MG63 (cell line): ENCODE results near the gene ABCB4. TPM values are rescaled to one million over a fixed set of nuclear protein-coding genes. Genes with fewer than 3 reads are reported as not detected.
"Not testable (repeated sequence)": the region's sequence is repeated elsewhere in the genome, so short reads cannot be mapped to it uniquely, and the experiment has no call there.

Experiments used
- DNase-seq: peaks from one replicate; pipeline ENCODE4 v3.0.0-alpha.2; 2020
- H3K27me3 ChIP-seq: fragments of 250-450 bp; sonication (Bioruptor Pico); 2 replicates; pipeline ENCODE4 v1.5.1; 2020; ENCODE audit warnings: mild to moderate bottlenecking, moderate library complexity
- H3K36me3 ChIP-seq: fragments of 250-450 bp; sonication (Bioruptor Pico); 2 replicates; pipeline ENCODE4 v1.5.1; 2020; ENCODE audit warnings: mild to moderate bottlenecking, moderate library complexity
- H3K4me3 ChIP-seq: fragments of 250-450 bp; sonication (Bioruptor Pico); 2 replicates; pipeline ENCODE4 v1.5.1; 2020; ENCODE audit warnings: mild to moderate bottlenecking, moderate library complexity
- H3K9me3 ChIP-seq: fragments of 250-450 bp; sonication (Bioruptor Pico); 2 replicates; pipeline ENCODE4 v1.5.1; 2020; ENCODE audit warnings: mild to moderate bottlenecking, moderate library complexity
- total RNA-seq: library from RNA; depleted of rRNA; stranded (reverse); fragments of >200 nt; shearing (Covaris generic); gene quantifications from 2 replicates; pipeline ENCODE4 v1.2.3, GENCODE V29; 2014; ENCODE audit warnings: low replicate concordance

ABCB4 gene
- total RNA-seq, 1 experiment from 2014 or later = 0.99 TPM

DNA sequence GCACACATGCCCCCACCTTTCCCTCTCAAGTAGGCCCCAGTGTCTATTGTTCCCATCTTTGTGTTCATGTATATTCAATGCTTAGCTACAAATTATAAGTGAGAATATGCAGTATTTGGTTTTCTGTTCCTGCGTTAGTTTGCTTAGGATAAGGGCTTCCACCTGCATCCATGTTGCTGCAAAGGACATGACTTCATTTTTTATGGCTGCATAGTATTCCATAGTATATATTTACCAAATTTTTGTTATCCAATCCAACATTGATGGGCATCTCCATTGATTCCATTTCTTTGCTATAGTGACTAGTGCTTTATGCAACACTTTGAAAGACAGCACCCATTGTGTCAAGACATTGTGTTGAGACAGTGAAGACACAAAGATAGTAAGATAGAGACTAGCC is 19.0 kb upstream of the ABCB4 start:
- Histone ChIP-seq H3K36me3 (no peaks in the 10 kb centered on the region), H3K27me3 (no peaks in the 10 kb centered on the region), H3K4me3 (no peak overlapping the region), H3K9me3 (no peaks in the 10 kb centered on the region)
- DNase-seq = no peak

DNA sequence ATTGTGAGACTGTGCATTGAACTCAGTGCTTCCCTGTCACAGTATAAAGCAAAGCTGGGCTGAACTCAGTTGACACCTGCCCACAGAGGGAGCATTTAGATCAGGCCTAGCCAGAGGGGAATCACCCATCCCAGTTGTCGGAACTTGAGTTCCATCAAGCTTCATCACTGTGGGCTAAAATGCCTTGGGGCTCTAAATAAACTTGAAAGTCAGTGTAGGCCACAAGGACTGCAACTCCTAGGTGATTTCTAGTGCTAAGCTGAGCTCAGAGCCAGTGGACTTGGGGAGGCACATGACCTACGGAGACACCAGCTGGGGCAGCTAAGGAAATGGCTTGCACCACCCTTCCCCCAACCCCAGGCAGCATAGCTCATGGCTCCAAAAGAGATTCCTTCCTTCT is 7.7 kb upstream of the ABCB4 start:
- Histone ChIP-seq H3K9me3 (no peaks in the 10 kb centered on the region), H3K27me3 (no peaks in the 10 kb centered on the region), H3K36me3 (no peaks in the 10 kb centered on the region), H3K4me3 (no peak overlapping the region)
- no peak for DNase-seq

DNA sequence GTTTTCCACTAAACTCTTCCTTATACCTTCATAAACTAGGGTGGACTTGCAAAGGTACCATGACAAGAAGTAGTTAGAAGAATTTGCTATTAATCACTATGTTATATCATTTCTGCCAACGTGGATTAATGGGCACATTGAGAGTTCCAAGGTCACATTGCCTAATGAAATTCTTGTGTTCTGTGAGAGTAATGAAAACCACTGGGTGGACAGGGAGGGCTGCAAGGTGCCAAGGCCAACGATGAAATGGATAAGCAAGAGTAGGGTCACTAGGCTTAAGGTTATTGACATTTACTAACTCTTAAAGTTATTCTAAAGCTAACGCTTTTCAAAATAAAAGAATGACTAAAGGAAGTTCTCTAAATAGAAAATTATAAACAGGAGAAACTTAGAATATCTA is 6.6 kb upstream of the ABCB4 start:
- Histone ChIP-seq H3K27me3 (no peaks in the 10 kb centered on the region), H3K9me3 (no peaks in the 10 kb centered on the region), H3K4me3 (no peak overlapping the region), H3K36me3 (no peaks in the 10 kb centered on the region)
- no peak for DNase-seq

DNA sequence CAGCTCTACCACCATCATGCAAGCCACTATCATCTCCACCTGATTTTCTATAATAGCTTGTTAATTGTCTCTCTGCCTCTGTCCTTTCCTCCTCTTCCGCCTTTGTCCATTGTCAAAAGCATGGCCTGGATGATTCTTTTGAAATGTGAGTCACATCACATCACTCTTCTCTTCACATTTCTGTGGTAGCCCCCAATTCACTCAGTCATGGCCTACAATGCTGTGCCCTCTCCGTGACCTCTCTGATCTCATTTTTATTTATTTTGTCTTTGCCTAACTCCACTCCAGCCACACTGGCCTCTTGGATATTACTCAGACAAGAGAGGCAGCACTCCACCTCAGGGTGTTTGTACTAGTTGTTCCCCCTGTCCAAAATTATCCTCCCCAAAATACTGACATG is 4.9 kb upstream of the ABCB4 start:
- no peak for DNase-seq
- Histone ChIP-seq H3K36me3 (no peaks in the 10 kb centered on the region), H3K27me3 (no peaks in the 10 kb centered on the region), H3K9me3 (no peaks in the 10 kb centered on the region), H3K4me3 (no peak overlapping the region)

DNA sequence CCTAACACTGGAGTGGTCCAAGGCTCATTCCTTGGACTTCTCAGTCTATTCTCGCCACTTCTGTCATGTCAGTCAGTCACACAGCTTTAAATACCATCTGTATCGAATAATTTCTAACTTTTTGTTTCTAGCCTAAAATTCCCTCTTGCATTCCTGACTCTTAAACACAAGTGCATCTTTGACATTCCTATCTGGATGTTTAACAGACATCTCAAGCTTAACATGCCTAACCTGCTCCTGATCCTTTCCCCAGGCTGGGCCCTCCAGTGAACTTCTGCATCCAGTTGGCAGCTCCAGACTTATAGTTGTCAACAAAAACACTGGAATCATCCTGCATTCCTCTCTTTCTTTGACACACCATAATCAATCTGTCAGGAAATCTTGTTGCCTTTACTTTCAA is 4.5 kb upstream of the ABCB4 start:
- Histone ChIP-seq H3K27me3 (no peaks in the 10 kb centered on the region), H3K36me3 (no peaks in the 10 kb centered on the region), H3K4me3 (no peak overlapping the region), H3K9me3 (no peaks in the 10 kb centered on the region)
- no peak for DNase-seq

DNA sequence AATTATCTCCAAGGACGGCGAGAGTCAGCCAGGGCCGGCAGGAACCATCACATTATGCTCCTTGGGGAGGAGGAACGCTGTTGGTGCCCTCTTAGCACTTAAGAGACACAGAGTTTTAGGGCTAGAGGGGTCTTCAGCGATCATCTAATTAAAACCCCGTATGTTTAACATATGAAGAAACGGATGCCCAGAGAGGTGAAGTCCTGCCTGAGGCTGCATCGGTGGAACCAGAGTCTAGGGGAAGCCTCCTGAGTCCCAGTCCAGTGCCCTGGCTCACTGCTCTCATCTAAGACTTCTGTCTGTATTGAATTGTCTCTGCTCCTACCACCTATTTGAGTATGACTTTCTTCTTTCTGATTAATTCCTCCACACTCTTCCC is 688 bp upstream of the ABCB4 start:
- no peaks in the 10 kb centered on the region for H3K9me3 ChIP-seq
- H3K4me3 ChIP-seq = no peak overlapping the region
- H3K27me3 ChIP-seq = no peaks in the 10 kb centered on the region
- no peak for DNase-seq
- no peaks in the 10 kb centered on the region for H3K36me3 ChIP-seq

DNA sequence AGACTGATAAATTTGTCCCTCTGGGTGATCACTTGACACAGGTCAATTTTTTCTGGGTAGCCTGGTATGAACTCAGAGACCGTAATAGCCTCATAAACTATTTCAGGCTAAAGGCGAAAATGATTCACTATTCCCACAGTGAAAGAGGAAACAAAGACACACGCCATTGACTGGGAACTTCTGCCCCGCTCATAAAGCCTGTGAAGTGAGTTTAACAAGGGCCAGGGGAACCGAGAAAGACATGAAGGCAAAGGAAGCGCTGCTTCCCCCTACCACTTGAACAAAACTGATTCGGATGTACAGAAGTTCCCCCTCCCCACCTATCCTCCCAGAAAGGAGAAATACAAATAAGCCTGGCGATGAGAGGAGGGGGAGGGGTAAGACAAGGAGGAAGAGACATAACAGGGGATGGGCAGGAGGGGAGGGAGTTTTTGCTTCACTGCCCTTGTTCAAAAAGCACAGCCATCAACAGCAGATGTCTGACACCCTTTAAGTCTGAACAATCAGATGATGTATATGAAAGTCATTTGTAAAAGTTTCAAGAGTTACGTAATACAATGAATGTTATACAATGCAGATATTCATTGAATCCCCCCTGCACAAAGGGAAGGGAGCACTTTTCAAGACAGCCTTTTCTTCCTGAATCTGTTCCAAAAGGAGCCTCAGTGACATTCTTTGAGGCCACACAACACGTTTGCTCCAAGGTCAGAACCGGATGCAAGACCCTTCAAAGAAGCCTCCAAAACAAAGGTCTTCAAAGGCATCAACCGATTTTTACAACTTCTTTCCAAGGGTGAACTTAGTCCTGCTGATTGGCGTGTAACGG is 734 bp downstream of the ABCB4 start:
- Histone ChIP-seq H3K27me3 (no peaks in the 10 kb centered on the region), H3K9me3 (no peaks in the 10 kb centered on the region), H3K4me3 (peak overlapping the region; percentile 46), H3K36me3 (no peaks in the 10 kb centered on the region)
- DNase-seq = no peak

DNA sequence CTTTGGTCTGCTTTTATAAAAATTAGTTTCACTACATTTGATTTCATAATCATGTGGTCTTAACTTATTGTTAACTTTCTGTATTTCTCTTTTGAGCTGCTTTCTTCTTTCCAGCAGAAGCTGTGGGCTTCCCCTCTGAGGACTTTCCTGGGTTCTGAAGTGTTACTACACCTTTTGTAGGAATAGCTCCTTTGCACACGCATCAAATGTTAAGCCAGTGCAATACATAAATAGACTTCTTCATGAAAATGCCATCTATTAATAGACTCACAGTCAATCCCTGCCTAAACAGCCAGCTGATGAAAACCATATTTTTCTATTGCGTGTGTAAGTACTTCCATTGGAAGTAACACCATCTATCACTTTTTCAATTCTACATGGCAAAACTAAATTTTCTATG is 1.5 kb downstream of the ABCB4 start:
- H3K36me3 ChIP-seq = no peaks in the 10 kb centered on the region
- no peak for DNase-seq
- no peak overlapping the region for H3K4me3 ChIP-seq
- H3K27me3 ChIP-seq = no peaks in the 10 kb centered on the region
- no peaks in the 10 kb centered on the region for H3K9me3 ChIP-seq

DNA sequence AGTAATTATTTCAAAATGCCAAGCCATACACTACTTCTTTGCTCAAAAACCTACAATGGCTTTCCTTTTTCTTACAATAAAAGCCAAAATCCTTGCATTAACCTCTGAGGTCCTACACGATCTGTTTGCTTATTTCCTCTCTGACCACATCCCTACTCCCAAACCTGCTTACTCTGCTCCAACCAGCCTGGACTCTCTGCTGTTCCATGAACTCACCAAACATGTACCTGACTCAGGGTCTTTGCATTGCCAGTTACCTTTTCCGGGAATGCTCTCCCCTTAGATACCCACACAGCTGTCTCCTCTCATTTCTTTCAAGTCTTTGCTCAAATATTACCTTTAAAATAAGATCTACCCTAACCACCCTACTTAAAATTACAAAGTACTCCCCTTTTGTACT is 2.3 kb downstream of the ABCB4 start:
- Histone ChIP-seq H3K36me3 (no peaks in the 10 kb centered on the region), H3K4me3 (no peak overlapping the region), H3K27me3 (no peaks in the 10 kb centered on the region), H3K9me3 (no peaks in the 10 kb centered on the region)
- no peak for DNase-seq

DNA sequence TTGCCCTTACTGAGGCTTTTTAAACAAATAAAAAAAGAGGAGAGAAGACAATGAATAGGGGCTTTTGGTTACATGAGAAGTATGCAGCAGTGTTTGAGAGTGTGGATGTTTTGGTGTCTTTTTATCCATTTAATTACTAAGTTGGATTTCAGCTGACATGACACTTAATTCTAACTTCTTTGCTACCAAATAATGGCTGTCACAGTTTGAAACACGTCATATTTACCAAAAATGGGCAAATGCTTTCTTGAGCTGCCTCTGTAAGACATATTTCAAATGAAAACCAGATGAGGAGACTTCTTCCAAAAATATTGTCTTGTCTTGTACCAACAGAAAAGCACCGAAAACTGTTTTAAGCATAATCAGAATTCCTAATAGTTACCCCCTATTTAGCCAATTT is 4.0 kb downstream of the ABCB4 start:
- Histone ChIP-seq H3K9me3 (no peaks in the 10 kb centered on the region), H3K27me3 (no peaks in the 10 kb centered on the region), H3K36me3 (no peaks in the 10 kb centered on the region), H3K4me3 (no peak overlapping the region)
- no peak for DNase-seq

DNA sequence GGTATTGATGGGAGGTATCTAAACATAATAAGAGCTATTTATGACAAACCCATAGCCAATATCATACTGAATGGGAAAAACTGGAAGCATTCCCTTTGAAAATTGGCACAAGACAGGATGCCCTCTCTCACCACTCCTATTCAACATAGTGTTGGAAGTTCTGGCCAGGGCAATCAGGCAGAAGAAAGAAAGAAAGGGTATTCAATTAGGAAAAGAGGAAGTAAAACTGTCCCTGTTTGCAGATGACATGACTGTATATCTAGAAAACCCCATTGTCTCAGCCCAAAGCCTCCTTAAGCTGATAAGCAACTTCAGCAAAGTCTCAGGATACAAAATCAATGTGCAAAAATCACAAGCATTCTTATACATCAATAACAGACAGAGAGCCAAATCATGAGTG is 6.3 kb downstream of the ABCB4 start:
- H3K4me3 ChIP-seq, DNase-seq: not testable (repeated sequence)

DNA sequence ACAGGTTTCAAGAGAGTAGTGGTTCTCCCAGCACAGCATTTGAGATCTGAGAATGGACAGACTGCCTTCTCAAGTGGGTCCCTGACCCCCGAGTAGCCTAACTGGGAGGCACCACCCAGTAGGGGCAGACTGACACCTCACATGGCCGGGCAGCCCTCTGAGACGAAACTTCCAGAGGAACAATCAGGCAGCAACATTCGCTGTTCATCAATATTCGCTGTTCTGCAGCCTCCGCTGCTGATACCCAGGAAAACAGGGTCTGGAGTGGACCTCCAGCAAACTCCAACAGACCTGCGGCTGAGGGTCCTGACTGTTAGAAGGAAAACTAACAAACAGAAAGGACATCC is 10.0 kb downstream of the ABCB4 start:
- H3K4me3 ChIP-seq = not testable (repeated sequence)

More for the DNA sequence above, 6.3 kb downstream of the ABCB4 start:
- not testable (repeated sequence) for H3K9me3 ChIP-seq, H3K36me3 ChIP-seq, H3K27me3 ChIP-seq

DNA sequence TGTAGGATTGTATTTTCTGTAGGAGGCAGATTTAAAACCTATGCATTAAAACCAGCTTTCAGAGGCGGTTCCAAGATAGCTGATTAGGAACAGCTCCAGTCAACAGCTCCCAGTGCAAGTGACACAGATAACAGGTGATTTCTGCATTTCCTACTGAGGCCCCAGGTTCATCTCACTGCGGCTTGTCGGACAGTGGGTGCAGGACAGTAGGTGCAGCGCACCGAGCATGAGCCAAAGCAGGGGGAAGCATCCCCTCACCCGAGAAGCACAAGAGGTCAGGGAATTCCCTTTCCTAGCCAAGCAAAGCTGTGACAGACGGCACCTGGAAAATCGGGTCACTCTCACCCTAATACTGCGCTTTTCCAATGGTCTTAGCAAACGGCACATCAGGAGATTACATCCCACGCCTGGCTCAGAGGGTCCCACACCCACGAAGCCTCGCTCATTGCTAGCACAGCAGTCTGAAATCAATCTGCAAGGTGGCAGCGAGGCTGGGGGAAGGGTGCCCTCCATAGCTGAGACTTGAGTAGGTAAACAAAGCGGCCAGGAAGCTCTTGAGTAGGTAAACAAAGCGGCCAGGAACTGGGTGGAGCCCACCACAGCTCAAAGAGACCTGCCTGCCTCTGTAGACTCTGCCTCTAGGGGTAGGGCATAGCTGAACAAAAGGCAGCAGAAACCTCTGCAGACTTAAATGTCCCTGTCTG is 10.5 kb downstream of the ABCB4 start:
- not testable (repeated sequence) for H3K36me3 ChIP-seq, DNase-seq, H3K27me3 ChIP-seq, H3K4me3 ChIP-seq, H3K9me3 ChIP-seq

More for the DNA sequence above, 10.0 kb downstream of the ABCB4 start:
- H3K9me3 ChIP-seq, H3K36me3 ChIP-seq, DNase-seq, H3K27me3 ChIP-seq: not testable (repeated sequence)

DNA sequence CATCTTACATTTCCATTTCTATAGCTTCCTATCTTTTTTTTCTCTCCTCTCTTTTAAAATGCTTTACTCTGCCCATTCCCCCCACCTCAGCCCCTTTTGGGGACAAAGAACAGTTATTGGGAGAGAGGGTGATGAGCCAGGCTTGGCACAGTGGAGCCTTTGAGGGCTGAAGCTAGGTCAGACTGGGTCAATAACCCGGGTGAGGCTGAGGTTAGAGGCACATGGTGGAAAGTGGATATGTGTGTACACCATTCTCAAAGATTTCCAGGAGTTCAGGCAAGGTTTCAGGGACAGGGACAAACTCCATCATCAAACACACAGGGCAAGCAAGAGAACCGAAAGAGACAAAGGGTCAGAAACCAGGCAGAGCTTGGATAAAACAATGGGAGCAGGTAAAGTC is 11.5 kb downstream of the ABCB4 start:
- Histone ChIP-seq H3K9me3 (no peaks in the 10 kb centered on the region), H3K36me3 (no peaks in the 10 kb centered on the region), H3K4me3 (no peak overlapping the region), H3K27me3 (no peaks in the 10 kb centered on the region)
- no peak for DNase-seq

DNA sequence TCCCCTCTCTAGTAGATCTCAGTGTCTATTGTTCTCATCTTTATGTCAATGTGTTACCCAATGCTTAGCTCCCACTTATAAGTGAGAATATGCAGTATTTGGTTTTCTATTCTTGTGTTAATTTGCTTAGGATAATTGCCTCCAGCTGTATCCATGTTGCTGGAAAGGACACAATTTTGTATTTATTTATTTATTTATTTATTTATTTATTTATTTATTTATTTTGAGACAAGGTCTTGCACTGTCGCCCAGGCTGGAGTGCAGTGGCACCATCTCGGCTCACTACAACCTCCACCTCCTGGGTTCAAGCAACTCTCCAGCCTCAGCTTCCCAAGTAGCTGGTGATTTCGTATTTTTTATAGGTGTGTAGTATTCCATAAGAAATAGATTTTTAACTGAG is 15.0 kb downstream of the ABCB4 start:
- not testable (repeated sequence) for H3K36me3 ChIP-seq, DNase-seq, H3K4me3 ChIP-seq, H3K27me3 ChIP-seq, H3K9me3 ChIP-seq

DNA sequence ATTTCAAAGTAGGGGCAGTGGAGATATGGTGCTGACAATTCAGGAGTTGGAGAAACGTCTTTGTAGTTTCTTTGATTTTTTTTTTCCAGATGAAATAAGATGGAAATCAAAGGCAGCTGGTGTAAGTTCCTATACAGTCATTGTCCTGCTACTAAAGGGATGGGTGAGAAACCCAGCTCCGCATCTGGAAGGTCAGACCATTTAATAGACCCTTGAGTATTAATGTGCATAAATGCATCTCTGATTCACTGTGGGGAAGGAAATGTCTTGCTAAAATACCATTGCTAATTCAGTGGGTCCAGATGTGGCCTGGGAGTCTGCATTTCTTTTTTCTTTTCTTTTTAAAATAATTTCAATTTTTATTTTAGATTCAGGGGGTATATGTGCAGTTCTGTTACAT is 15.5 kb downstream of the ABCB4 start:
- H3K36me3 ChIP-seq = no peaks in the 10 kb centered on the region
- H3K4me3 ChIP-seq = no peak overlapping the region
- H3K27me3 ChIP-seq = no peaks in the 10 kb centered on the region
- H3K9me3 ChIP-seq = no peaks in the 10 kb centered on the region
- DNase-seq = no peak

DNA sequence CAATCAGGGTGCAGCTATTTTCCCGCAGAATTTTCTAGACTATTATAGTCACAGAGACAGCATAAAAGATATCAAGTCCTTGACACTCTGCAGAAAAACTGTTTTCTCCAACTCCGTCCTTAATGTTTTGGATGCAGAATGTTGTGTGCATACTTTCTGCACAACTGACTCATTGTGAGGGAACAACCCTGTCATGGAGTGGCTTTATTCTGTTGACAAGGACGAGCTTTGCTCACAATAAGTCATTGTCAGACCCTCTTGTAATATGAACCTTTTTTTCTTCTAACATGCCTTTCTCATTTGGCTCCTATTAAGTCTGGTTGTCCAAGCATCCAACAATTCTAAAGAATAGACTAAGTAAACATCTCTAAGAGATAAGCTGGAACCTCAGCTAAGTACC is 17.3 kb downstream of the ABCB4 start:
- Histone ChIP-seq H3K27me3 (no peaks in the 10 kb centered on the region), H3K9me3 (no peaks in the 10 kb centered on the region), H3K4me3 (no peak overlapping the region), H3K36me3 (no peaks in the 10 kb centered on the region)
- no peak for DNase-seq

DNA sequence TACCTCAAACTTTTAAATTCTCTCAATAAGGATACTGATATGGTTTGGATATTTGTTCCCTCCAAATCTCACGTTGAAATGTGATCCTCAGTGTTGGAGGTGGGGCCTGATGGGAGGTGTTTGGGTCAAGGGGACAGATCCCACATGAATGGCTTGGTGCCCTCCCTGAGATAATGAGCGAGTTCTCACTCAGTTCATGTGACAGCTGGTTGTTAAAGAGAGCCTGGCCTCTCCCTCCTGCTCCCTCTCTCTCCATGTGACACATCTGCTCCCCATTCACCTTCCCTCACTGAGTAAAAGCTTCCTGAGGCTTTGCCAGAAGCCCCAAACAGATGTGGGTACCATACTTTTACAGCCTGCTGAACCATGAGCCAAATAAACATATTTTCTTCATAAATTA is 19.2 kb downstream of the ABCB4 start:
- no peak for DNase-seq
- H3K4me3 ChIP-seq = no peak overlapping the region
- H3K36me3 ChIP-seq = no peaks in the 10 kb centered on the region
- H3K27me3 ChIP-seq = no peaks in the 10 kb centered on the region
- no peaks in the 10 kb centered on the region for H3K9me3 ChIP-seq
